H9 (cell line): ENCODE measurements around the gene RGL1. TPM values are rescaled to one million over a fixed set of nuclear protein-coding genes. Genes with fewer than 3 reads are reported as not detected.
A peak's percentile ranks its signal among the peaks of the same experiment; 100 is the strongest.

Experiments used
- DNase-seq: peaks from one replicate; pipeline ENCODE4 v3.0.0-alpha.2; 2017
- H2AFZ ChIP-seq: one replicate; pipeline ENCODE4 v1.6.1; 2013; ENCODE audit warnings: mild to moderate bottlenecking, low read length, control low read depth, moderate library complexity
- H2AK5ac ChIP-seq: 2 replicates; pipeline ENCODE4 v1.6.1; 2013; ENCODE audit warnings: low read length, control low read depth, mixed read lengths; ENCODE audit not compliant: insufficient read length
- H2BK120ac ChIP-seq: one replicate; pipeline ENCODE4 v1.6.1; 2013; ENCODE audit warnings: low read depth, mild to moderate bottlenecking, low read length, control low read depth, inconsistent platforms; ENCODE audit not compliant: poor library complexity, severe bottlenecking
- H2BK12ac ChIP-seq: 2 replicates; pipeline ENCODE4 v1.6.1; 2013; ENCODE audit warnings: low read length, control low read depth, mixed read lengths, low read depth; ENCODE audit not compliant: insufficient read length
- H2BK15ac ChIP-seq: 2 replicates; pipeline ENCODE4 v1.6.1; 2013; ENCODE audit warnings: low read depth, low read length, control low read depth
- H2BK20ac ChIP-seq: one replicate; pipeline ENCODE4 v1.6.1; 2013; ENCODE audit warnings: low read depth, mild to moderate bottlenecking, low read length, control low read depth, inconsistent platforms; ENCODE audit not compliant: poor library complexity, severe bottlenecking
- H2BK5ac ChIP-seq: 2 replicates; pipeline ENCODE4 v1.6.1; 2013; ENCODE audit warnings: low read length, control low read depth, mixed read lengths; ENCODE audit not compliant: insufficient read length
- H3K14ac ChIP-seq: 2 replicates; pipeline ENCODE4 v1.6.1; 2013; ENCODE audit warnings: low read length, control low read depth; ENCODE audit not compliant: insufficient read depth
- H3K18ac ChIP-seq: 2 replicates; pipeline ENCODE4 v1.6.1; 2013; ENCODE audit warnings: low read depth, mild to moderate bottlenecking, mixed read lengths, low read length, control low read depth; ENCODE audit not compliant: insufficient read length
- H3K23ac ChIP-seq: 2 replicates; pipeline ENCODE4 v1.6.1; 2013; ENCODE audit warnings: low read length, control low read depth, mixed read lengths, low read depth; ENCODE audit not compliant: insufficient read length
- H3K23me2 ChIP-seq: 2 replicates; pipeline ENCODE4 v1.6.1; 2013; ENCODE audit warnings: low read depth, mild to moderate bottlenecking, mixed read lengths, low read length, control low read depth; ENCODE audit not compliant: insufficient read length, poor library complexity, severe bottlenecking
- H3K27ac ChIP-seq: 2 replicates; pipeline ENCODE4 v1.5.1; 2013; ENCODE audit warnings: low read length, control low read depth, mixed read lengths, low read depth; ENCODE audit not compliant: insufficient read length
- H3K27me3 ChIP-seq: 2 replicates; pipeline ENCODE4 v1.6.1; 2013; ENCODE audit warnings: low read length, control low read depth, inconsistent platforms; ENCODE audit not compliant: insufficient read depth
- H3K4ac ChIP-seq: 2 replicates; pipeline ENCODE4 v1.6.1; 2013; ENCODE audit warnings: low read depth, mild to moderate bottlenecking, control low read depth, inconsistent platforms, low read length, moderate library complexity
- H3K4me1 ChIP-seq: 2 replicates; pipeline ENCODE4 v1.6.1; 2013; ENCODE audit warnings: low read length, control low read depth, inconsistent platforms; ENCODE audit not compliant: insufficient read depth
- H3K4me2 ChIP-seq: 2 replicates; pipeline ENCODE4 v1.6.1; 2013; ENCODE audit warnings: low read length, control low read depth, mixed read lengths; ENCODE audit not compliant: insufficient read length, insufficient read depth
- H3K56ac ChIP-seq: 2 replicates; pipeline ENCODE4 v1.6.1; 2013; ENCODE audit warnings: low read depth, mild to moderate bottlenecking, mixed read lengths, low read length, control low read depth; ENCODE audit not compliant: insufficient read length
- H3K79me1 ChIP-seq: 2 replicates; pipeline ENCODE4 v1.6.1; 2013; ENCODE audit warnings: low read depth, mild to moderate bottlenecking, moderate library complexity, low read length, control low read depth, inconsistent platforms; ENCODE audit not compliant: insufficient read depth, poor library complexity, severe bottlenecking
- H3K79me2 ChIP-seq: 2 replicates; pipeline ENCODE4 v1.6.1; 2013; ENCODE audit warnings: low read length, control low read depth, inconsistent platforms; ENCODE audit not compliant: insufficient read depth
- H3K9ac ChIP-seq: 2 replicates; pipeline ENCODE4 v1.6.1; 2013; ENCODE audit warnings: low read length, control low read depth, mixed read lengths; ENCODE audit not compliant: insufficient read length; ENCODE audit errors: extremely low read depth
- H3K9me3 ChIP-seq: one replicate; pipeline ENCODE4 v1.6.1; 2013; ENCODE audit warnings: low read depth, low read length, inconsistent platforms; ENCODE audit not compliant: control insufficient read depth
- H3T11ph ChIP-seq: one replicate; pipeline ENCODE4 v1.6.1; 2013; ENCODE audit warnings: mild to moderate bottlenecking, low read length, control low read depth, inconsistent platforms
- H4K20me1 ChIP-seq: one replicate; pipeline ENCODE4 v1.6.1; 2013; ENCODE audit not compliant: control insufficient read depth, insufficient read length, insufficient read depth
- H4K5ac ChIP-seq: 2 replicates; pipeline ENCODE4 v1.6.1; 2013; ENCODE audit warnings: low read depth, mild to moderate bottlenecking, mixed read lengths, low read length, control low read depth; ENCODE audit not compliant: insufficient read length
- H4K8ac ChIP-seq: replicated peaks from 2 replicates; pipeline ENCODE4 v1.6.1; 2013; ENCODE audit warnings: low read length, control low read depth, mixed read lengths, low read depth; ENCODE audit not compliant: insufficient read length
- H4K91ac ChIP-seq: 2 replicates; pipeline ENCODE4 v1.6.1; 2013; ENCODE audit warnings: low read depth, mild to moderate bottlenecking, moderate library complexity, mixed read lengths, low read length, control low read depth; ENCODE audit not compliant: insufficient read length
- H3K27ac Mint-ChIP-seq, 3 experiments: 2 replicates in 2 of 3; 3 replicates in 1 of 3; pipeline ENCODE4 v1.8.0; 2020 to 2021; ENCODE audit warnings: mixed read lengths in 3 of 3, mild to moderate bottlenecking in 1 of 3, moderate library complexity in 1 of 3
- H3K27me3 Mint-ChIP-seq: 2 replicates; pipeline ENCODE4 v1.8.0; 2021; ENCODE audit warnings: low read depth, mild to moderate bottlenecking, moderate library complexity, mixed read lengths
- H3K36me3 Mint-ChIP-seq, 3 experiments: 2 replicates in 2 of 3; 3 replicates in 1 of 3; pipeline ENCODE4 v1.8.0; 2020 to 2021; ENCODE audit warnings: low read depth in 3 of 3, mixed read lengths in 3 of 3; ENCODE audit not compliant: insufficient read depth in 1 of 3
- H3K4me1 Mint-ChIP-seq, 2 experiments: 2 replicates each; pipeline ENCODE4 v1.8.0; 2020; ENCODE audit warnings: mixed read lengths in 2 of 2
- H3K4me3 Mint-ChIP-seq, 2 experiments: 2 replicates in 1 of 2; 3 replicates in 1 of 2; pipeline ENCODE4 v1.8.0; 2020 to 2021; ENCODE audit warnings: mild to moderate bottlenecking in 2 of 2, mixed read lengths in 2 of 2, moderate library complexity in 1 of 2
- H3K9me3 Mint-ChIP-seq, 2 experiments: 2 replicates in 1 of 2; 3 replicates in 1 of 2; pipeline ENCODE4 v1.8.0; 2020; ENCODE audit warnings: mild to moderate bottlenecking in 2 of 2, mixed read lengths in 2 of 2, moderate library complexity in 1 of 2
- WGBS: extraction: QIAGEN DNeasy Blood & Tissue Kit; methylation state at CpG from one replicate; pipeline ENCODE4 v1.1.7; 2013; ENCODE audit warnings: missing lambda C conversion rate, low lambda C conversion rate, mixed read lengths; ENCODE audit not compliant: insufficient read length; ENCODE audit errors: extremely low coverage; 5-methylcytosine and 5-hydroxymethylcytosine counted together
- total RNA-seq: library from RNA; stranded (reverse); gene quantifications from 2 replicates; pipeline ENCODE4 v1.2.1, GENCODE V29; 2021
- TF ChIP-seq, protein P1 (sequence below): fragments of 200-600 bp; sonication (generic); conservative IDR thresholded peaks from 3 replicates; pipeline ENCODE4 v1.8.0; 2021; ENCODE audit warnings: antibody characterized with exemption, mild to moderate bottlenecking

Gene RGL1
- total RNA-seq, 1 experiment from 2014 or later = 1.4 TPM

DNA sequence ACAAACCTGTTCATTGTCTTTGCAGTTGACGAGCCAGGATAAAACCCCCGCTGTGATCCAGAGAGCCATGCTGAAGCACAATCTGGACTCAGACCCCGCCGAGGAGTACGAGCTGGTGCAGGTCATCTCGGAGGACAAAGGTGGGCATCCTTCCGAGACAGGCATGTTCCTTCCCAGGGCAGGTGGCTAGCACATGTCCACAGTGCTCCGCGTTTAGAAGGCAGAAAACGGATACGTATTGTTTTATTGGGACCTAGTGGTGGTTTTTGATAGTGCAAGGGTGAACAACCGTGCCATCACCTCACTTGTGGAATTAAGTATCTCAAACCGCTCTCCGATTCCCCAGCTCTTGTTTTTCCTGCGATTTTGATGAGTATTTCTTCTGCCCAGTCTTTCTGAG is 117.3 kb downstream of the RGL1 start:
- Histone ChIP-seq H3K56ac (no peak overlapping the region), H3K4ac (no peak overlapping the region), H3K18ac (no peak overlapping the region), H4K20me1 (no peaks in the 10 kb centered on the region), H3K14ac (no peak overlapping the region), H3K9ac (no peak overlapping the region), H2BK5ac (no peak overlapping the region), H4K91ac (no peak overlapping the region), H2BK120ac (no peak overlapping the region), H2AK5ac (no peak overlapping the region), H4K5ac (no peak overlapping the region), H3K23me2 (no peaks in the 10 kb centered on the region), H3K4me2 (no peak overlapping the region), H3T11ph (no peak overlapping the region), H3K27me3 (no peaks in the 10 kb centered on the region), H3K9me3 (no peaks in the 10 kb centered on the region), H4K8ac (no peak overlapping the region), H3K4me1 (no peaks in the 10 kb centered on the region), H2AFZ (no peak overlapping the region), H3K79me1 (no peaks in the 10 kb centered on the region), H3K23ac (no peak overlapping the region), H2BK20ac (no peak overlapping the region), H3K27ac (no peak overlapping the region), H3K79me2 (no peaks in the 10 kb centered on the region), H2BK15ac (no peak overlapping the region), H2BK12ac (no peak overlapping the region)
- no peak for DNase-seq
- no peak overlapping the region for H3K27ac Mint-ChIP-seq
- H3K9me3 Mint-ChIP-seq = no peaks in the 10 kb centered on the region
- no CpG with 5 or more reads among the region's 15 CpGs for WGBS
- H3K4me1 Mint-ChIP-seq = peaks cover 6 to 8% of the 10 kb centered on the region in 2 experiments
- no peaks in the 10 kb centered on the region for H3K27me3 Mint-ChIP-seq
- no peak overlapping the region for H3K4me3 Mint-ChIP-seq
- H3K36me3 Mint-ChIP-seq = no peaks in the 10 kb centered on the region; a peak in 1 of 7 replicates
- TF ChIP-seq, protein P1, sequence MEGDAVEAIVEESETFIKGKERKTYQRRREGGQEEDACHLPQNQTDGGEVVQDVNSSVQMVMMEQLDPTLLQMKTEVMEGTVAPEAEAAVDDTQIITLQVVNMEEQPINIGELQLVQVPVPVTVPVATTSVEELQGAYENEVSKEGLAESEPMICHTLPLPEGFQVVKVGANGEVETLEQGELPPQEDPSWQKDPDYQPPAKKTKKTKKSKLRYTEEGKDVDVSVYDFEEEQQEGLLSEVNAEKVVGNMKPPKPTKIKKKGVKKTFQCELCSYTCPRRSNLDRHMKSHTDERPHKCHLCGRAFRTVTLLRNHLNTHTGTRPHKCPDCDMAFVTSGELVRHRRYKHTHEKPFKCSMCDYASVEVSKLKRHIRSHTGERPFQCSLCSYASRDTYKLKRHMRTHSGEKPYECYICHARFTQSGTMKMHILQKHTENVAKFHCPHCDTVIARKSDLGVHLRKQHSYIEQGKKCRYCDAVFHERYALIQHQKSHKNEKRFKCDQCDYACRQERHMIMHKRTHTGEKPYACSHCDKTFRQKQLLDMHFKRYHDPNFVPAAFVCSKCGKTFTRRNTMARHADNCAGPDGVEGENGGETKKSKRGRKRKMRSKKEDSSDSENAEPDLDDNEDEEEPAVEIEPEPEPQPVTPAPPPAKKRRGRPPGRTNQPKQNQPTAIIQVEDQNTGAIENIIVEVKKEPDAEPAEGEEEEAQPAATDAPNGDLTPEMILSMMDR = peak; percentile 55
